Breast epithelium (tissue), 3 donors: Measurements from ENCODE around the gene MYO1E.

Source experiments
- CTCF ChIP-seq, 3 donors: fragments of 450-650 bp; IDR thresholded peaks; one replicate each; pipeline ENCODE4 v1.5.1; 2016 to 2017; ENCODE audit warnings: antibody characterized with exemption in 3 of 3, mild to moderate bottlenecking in 3 of 3, moderate library complexity in 3 of 3
- POLR2A ChIP-seq: fragments of 450-650 bp; IDR thresholded peaks from one replicate; pipeline ENCODE4 v1.6.1; 2016; ENCODE audit warnings: antibody characterized with exemption, mild to moderate bottlenecking, moderate library complexity
- POLR2AphosphoS5 ChIP-seq, 3 donors: sonication (generic); formaldehyde crosslinking; IDR thresholded peaks; one replicate each; pipeline ENCODE4 v1.6.1; 2017; ENCODE audit warnings: antibody characterized with exemption in 3 of 3

- TF ChIP-seq CTCF (IDR thresholded peaks at IDR 0.05), result no peak
- no peak for TF ChIP-seq POLR2AphosphoS5 (IDR thresholded peaks at IDR 0.05)
- TF ChIP-seq POLR2A, result no peak
Observed at GRCh38 chr15:59227021-59227420, 145.7 kb downstream of the MYO1E start.
